Measurements from ENCODE around the gene DAZAP1. TPM values are rescaled to one million over a fixed set of nuclear protein-coding genes. Genes with fewer than 3 reads are reported as not detected.

The DAZAP1 gene
- total RNA-seq, 1 experiment from 2014 or later: 229 TPM

DNA sequence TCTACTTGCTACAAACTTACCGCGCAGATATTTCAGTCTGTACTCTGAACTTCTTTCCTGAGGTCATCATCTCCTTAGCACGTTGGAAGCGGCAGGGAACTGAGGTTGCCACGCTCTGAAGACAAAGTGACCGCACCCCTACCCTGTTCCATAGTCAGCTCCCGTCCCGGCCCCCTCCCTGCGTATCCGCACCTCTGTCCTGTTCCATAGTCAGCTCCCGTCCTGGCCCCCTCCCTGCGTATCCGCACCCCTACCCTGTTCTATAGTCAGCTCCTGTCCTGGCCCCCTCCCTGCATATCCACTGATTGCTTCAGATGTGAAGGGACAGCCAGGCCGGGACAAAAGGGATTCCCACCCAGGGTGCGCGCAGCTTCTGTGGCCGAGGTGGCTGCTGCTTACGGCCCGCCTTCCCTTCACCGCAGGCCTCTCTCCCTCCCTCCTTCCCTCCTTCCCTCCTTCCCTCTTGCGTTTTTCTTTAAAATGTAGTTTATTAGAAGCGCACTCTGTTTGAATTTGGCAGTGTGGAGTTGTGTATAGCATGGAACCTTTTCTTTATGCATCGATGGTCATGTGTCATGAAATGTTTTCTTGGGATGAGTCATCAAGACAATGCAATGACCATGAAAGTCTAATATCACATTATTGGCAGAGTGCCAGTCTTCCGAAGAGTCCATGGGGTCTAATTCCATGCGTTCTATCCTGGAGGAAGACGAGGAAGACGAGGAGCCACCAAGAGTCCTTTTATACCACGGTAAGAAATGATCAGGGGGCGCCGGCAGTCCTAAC lies 45.6 kb upstream of the DAZAP1 start:
- POLR2A ChIA-PET (ENCODE audit: low non-redundant PET): no interaction called here
- peak overlapping the region; percentile 29 for H3K4me3 ChIP-seq (ENCODE audit: low read depth, low read length, poor library complexity, severe bottlenecking)
- intact Hi-C loops (cut with micrococcal nuclease; ENCODE audit: unreplicated experiment): no loop called here
- peak; percentile 85 for DNase-seq (ENCODE audit: low spot score)
- H3K27ac ChIP-seq (ENCODE audit: low read depth, low read length, poor library complexity, severe bottlenecking): peak overlapping the region; percentile 83
- H3K27me3 ChIP-seq (replicated peaks; ENCODE audit: insufficient read depth, low read depth, low read length, poor library complexity): no peaks in the 10 kb centered on the region
- CTCF ChIA-PET: interaction anchor here (1.0 to 2.2 kb wide), 2 partner anchors 8 to 117 kb away, joined by 3 to 7 read pairs; no protein-coding TSS in a partner anchor
- no peaks in the 10 kb centered on the region for H3K9me3 ChIP-seq (ENCODE audit: low read depth, low read length, poor library complexity, severe bottlenecking)
- H3K4me1 ChIP-seq (ENCODE audit: insufficient read depth, low read length, poor library complexity, severe bottlenecking): peaks cover 42% of the 10 kb centered on the region
- H3K36me3 ChIP-seq (ENCODE audit: insufficient read depth, low read length, poor library complexity, severe bottlenecking): peaks cover 48% of the 10 kb centered on the region
- no TSS peak for BruUV-seq (replicated peaks)
- TF ChIP-seq, protein P1, sequence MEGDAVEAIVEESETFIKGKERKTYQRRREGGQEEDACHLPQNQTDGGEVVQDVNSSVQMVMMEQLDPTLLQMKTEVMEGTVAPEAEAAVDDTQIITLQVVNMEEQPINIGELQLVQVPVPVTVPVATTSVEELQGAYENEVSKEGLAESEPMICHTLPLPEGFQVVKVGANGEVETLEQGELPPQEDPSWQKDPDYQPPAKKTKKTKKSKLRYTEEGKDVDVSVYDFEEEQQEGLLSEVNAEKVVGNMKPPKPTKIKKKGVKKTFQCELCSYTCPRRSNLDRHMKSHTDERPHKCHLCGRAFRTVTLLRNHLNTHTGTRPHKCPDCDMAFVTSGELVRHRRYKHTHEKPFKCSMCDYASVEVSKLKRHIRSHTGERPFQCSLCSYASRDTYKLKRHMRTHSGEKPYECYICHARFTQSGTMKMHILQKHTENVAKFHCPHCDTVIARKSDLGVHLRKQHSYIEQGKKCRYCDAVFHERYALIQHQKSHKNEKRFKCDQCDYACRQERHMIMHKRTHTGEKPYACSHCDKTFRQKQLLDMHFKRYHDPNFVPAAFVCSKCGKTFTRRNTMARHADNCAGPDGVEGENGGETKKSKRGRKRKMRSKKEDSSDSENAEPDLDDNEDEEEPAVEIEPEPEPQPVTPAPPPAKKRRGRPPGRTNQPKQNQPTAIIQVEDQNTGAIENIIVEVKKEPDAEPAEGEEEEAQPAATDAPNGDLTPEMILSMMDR (conservative IDR thresholded peaks at IDR 0.05; ENCODE audit: low read depth, low read length): no peak
- no peak for TF ChIP-seq EZH2 (IDR thresholded peaks at IDR 0.05; ENCODE audit: borderline replicate concordance, low read depth, low read length, poor library complexity, severe bottlenecking)

DNA sequence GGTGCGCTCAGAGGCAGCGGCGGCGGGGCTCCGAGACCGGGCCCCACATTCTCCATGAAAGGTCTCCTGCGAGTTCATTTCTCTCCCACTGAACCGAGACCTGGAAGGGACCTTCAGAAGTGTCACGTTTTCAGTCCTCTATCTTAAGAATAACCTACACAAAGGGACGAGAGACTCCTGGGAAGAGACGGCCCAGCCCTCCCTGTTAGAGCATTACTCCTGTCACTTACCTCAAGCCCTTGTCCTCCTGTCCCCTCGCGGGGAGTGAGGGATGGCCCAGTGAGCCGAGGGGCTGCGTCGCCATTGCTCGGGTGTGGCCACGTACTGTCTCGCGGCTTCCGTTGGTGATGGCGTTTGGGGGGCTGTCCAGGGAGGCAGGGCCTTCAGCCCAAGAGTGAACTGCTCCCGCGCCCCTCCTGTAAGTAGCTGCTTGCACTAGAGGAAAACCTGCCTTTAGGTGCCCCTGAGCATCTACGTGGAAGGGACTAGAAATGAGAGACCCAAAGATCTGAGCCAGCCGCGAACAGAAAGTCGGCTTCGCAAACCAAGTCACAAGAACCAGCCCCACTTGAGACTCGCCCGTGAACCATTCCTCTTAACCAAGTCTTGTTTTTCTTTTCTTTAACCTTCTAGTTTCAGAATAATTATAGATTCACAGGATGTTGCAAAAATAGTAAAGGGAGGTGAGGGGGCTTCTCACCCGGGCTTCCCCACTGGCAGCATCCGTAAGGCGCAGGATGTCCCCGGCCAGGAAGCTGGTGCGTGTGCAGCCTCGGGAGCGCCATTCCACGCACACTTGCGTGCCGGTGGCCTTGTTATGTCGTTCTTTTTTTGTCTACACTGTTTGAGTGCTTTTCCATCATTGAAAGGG lies 44.8 kb upstream of the DAZAP1 start:
- CTCF ChIA-PET: interaction anchor here (1.0 kb wide), 1 partner anchor 9 kb away, joined by 3 read pairs; no protein-coding TSS in a partner anchor
- BruUV-seq (replicated peaks): no TSS peak
- no peaks in the 10 kb centered on the region for H3K9me3 ChIP-seq (ENCODE audit: low read depth, low read length, poor library complexity, severe bottlenecking)
- no peak overlapping the region for H3K4me3 ChIP-seq (ENCODE audit: low read depth, low read length, poor library complexity, severe bottlenecking)
- H3K36me3 ChIP-seq (ENCODE audit: insufficient read depth, low read length, poor library complexity, severe bottlenecking): peaks cover 48% of the 10 kb centered on the region
- no peaks in the 10 kb centered on the region for H3K27me3 ChIP-seq (replicated peaks; ENCODE audit: insufficient read depth, low read depth, low read length, poor library complexity)
- TF ChIP-seq EZH2 (IDR thresholded peaks at IDR 0.05; ENCODE audit: borderline replicate concordance, low read depth, low read length, poor library complexity, severe bottlenecking): no peak
- TF ChIP-seq, protein P1 (conservative IDR thresholded peaks at IDR 0.05; ENCODE audit: low read depth, low read length): no peak
- POLR2A ChIA-PET (ENCODE audit: low non-redundant PET): no interaction called here
- no peak for DNase-seq (ENCODE audit: low spot score)
- H3K4me1 ChIP-seq (ENCODE audit: insufficient read depth, low read length, poor library complexity, severe bottlenecking): peaks cover 36% of the 10 kb centered on the region
- intact Hi-C loops (cut with micrococcal nuclease; ENCODE audit: unreplicated experiment): no loop called here
- H3K27ac ChIP-seq (ENCODE audit: low read depth, low read length, poor library complexity, severe bottlenecking): peak overlapping the region; percentile 83

DNA sequence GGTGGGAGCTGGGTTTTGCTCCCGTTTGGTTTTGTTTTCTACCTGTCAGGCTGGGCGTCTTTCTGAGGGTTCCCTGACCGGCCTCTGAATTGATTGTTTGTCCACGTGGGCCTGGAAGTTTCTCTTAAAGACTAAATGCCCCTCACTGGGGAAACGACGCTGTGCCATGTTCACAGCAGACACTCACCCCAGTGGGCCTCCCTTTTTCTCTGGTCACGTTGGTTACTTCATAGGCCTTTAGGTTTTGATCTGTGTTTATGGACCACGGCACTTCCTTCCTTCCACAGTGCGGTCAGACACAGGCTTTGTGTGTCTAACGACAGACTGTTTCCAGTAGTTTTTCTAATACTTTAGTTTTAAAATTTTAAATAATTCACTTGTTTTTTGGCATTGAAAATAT lies 43.8 kb upstream of the DAZAP1 start:
- no peaks in the 10 kb centered on the region for H3K27me3 ChIP-seq (replicated peaks; ENCODE audit: insufficient read depth, low read depth, low read length, poor library complexity)
- DNase-seq (ENCODE audit: low spot score): no peak
- TF ChIP-seq, protein P1 (conservative IDR thresholded peaks at IDR 0.05; ENCODE audit: low read depth, low read length): no peak
- TF ChIP-seq EZH2 (IDR thresholded peaks at IDR 0.05; ENCODE audit: borderline replicate concordance, low read depth, low read length, poor library complexity, severe bottlenecking): no peak
- BruUV-seq (replicated peaks): no TSS peak
- peaks cover 39% of the 10 kb centered on the region for H3K36me3 ChIP-seq (ENCODE audit: insufficient read depth, low read length, poor library complexity, severe bottlenecking)
- H3K27ac ChIP-seq (ENCODE audit: low read depth, low read length, poor library complexity, severe bottlenecking): no peak overlapping the region
- H3K9me3 ChIP-seq (ENCODE audit: low read depth, low read length, poor library complexity, severe bottlenecking): no peaks in the 10 kb centered on the region
- intact Hi-C loops (cut with micrococcal nuclease; ENCODE audit: unreplicated experiment): no loop called here
- H3K4me1 ChIP-seq (ENCODE audit: insufficient read depth, low read length, poor library complexity, severe bottlenecking): peaks cover 36% of the 10 kb centered on the region
- ChIA-PET POLR2A (ENCODE audit: low non-redundant PET) (no interaction called here), CTCF (no interaction called here)
- H3K4me3 ChIP-seq (ENCODE audit: low read depth, low read length, poor library complexity, severe bottlenecking): no peak overlapping the region
